Dermis microvascular lymphatic vessel endothelial cell (primary cell): ENCODE measurements around the gene CYB5D1. TPM values are rescaled to one million over a fixed set of nuclear protein-coding genes. Genes with fewer than 3 reads are reported as not detected.
"Not testable (repeated sequence)": the region's sequence is repeated elsewhere in the genome, so short reads cannot be mapped to it uniquely, and the experiment has no call there.

ENCODE experiments used
- DNase-seq, 2 donors: peaks; one replicate each; pipeline versions ENCODE4 v3.0.0 to v3.0.0-alpha.2; 2010; ENCODE audit warnings: low read depth in 2 of 2
- total RNA-seq: library from RNA; depleted of rRNA; stranded (reverse); fragments of >200 nt; gene quantifications from 2 replicates; pipeline ENCODE4 v1.2.1, GENCODE V29; 2014

Gene CYB5D1
- total RNA-seq, 1 donor from 2014 or later: 6.0 TPM

DNA sequence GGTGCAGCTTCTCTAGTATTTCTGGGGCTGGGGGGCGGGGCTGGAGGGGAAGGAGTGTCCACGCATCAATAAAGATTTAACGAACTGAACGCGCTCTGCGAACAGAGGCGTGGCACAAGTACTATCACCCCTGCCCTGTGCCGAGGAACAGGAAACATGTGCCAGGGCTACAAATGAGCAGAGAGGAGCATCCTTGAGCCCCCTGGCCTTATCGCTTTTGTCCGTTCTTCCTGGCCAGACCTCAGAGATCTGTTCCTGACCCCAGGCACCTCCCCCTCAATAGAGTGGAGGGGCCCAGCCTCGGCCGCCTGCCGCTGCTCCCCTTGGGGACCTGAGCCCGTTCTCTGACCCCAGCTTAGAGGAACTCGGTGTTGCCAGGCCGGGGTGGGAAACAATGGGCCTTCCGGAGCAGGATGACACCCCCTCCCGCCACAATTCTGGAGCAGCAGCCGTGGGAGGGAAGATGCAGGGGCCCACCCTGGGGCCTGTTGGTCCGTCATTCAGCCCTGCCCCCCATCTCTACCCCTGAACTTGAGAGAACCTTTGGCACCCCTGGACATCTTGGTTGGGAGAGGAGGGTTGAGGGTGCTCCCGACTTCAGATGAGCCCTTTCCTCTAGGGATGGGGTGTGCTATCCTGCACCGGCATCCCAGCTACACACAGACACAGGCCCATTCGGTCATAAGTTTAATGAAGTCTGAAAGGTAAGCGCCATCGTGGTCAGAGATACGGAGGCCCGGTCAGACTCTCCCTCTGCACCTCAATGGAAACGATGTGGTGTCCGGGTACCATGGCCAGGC, 1.6 kb upstream of the CYB5D1 start:
- DNase-seq: peak; percentile 76 to 85

- peak; percentile 99 for DNase-seq
Observed at GRCh38 chr17:7856811-7857712, 741 bp upstream of the CYB5D1 start, which contains the start of gene NAA38. Gene NAA38 (minus strand): TSS chr17:7857559. CDS start chr17:7857463, 96 bp downstream.

DNA sequence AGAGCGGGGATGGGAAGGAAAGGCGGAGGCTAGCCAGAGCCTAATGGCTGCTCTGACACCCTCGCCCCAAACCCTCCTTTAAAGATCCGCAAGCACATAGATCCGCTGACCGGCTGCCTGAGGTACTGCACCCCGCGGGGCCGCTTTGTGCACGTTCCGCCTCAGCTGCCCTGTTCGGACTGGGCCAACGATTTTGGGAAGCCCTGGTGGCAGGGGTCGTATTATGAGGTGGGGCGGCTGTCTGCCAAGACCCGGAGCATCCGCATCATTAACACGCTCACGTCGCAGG, 663 bp downstream of the CYB5D1 start:
- DNase-seq: peak in 1 of 2 donors; percentile 58

DNA sequence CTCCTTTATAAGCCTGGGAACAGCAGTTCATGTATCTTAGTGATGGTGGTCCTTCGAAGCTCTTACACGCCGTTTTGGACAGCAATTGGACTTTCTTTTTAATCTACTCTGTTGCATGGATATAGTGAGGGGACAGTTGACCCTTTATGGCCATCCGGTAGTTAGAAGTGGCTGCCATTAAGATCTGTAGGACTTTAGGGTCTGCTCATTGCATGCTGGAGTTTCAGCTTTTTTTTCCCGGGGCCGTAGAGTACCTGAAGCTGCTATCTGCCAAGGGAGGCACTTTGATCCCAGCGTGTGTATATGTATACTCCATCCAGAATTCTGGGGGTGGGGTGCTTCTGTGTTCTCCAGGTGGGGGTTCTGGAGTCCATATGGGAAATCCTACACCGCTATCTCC, 1.2 kb downstream of the CYB5D1 start:
- DNase-seq: no peak

GRCh38 chr17:7862692-7863437, 5.1 kb downstream of the CYB5D1 start:
- DNase-seq: peak in 1 of 2 donors; percentile 58

- not testable (repeated sequence) for DNase-seq
Observed at GRCh38 chr17:7864384-7864783, 6.6 kb downstream of the CYB5D1 start.

GRCh38 chr17:7864995-7865650, 7.3 kb downstream of the CYB5D1 start:
- DNase-seq: no peak

GRCh38 chr17:7867881-7868329, 10.1 kb downstream of the CYB5D1 start:
- DNase-seq: no peak

GRCh38 chr17:7873051-7873450, 15.2 kb downstream of the CYB5D1 start:
- DNase-seq: no peak

DNA sequence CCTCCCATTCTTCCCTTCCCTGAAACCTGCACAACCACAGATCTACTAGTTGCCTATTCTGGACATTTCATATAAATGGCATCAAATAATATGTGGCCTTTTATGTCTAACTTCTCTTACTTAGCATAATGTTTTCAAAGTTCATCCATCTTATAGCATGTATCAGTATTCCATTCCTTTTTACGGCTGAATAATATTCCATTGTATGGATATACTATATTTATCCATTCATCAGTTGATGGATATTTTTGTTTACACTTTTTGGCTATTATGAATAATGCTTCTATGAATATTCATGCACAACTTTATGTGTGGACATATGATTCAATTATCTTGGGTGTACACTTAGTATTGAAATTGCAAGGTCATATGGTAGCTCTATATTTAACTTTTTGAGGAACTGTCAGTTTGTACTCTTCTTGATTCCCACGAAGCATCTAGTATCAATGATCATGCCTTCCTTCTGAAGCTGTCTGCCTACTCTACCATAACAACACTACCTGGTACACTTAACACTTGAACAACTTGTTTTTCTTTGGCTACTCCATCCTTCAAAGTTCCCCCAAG, 18.1 kb downstream of the CYB5D1 start:
- DNase-seq: no peak

DNA sequence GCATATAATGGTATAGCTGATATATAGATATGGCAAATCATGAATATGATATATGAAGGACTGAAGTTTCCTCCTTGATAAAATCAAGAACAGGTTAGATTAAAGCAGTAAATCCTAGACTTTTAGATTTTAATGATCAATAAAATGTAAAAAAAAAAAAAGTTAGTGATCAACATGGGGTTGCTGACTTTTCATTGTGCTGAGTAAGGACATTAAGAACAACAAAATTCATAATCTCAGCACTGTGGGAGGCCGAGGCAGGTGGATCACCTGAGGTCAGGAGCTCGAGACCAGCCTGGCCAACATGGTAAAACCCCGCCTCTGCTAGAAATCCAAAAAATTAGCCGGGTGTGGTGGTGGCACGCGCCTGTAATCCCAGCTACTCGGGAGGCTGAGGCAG, 20.4 kb downstream of the CYB5D1 start:
- no peak for DNase-seq

- no peak for DNase-seq
Observed at GRCh38 chr17:7880076-7880868, 22.5 kb downstream of the CYB5D1 start.

DNA sequence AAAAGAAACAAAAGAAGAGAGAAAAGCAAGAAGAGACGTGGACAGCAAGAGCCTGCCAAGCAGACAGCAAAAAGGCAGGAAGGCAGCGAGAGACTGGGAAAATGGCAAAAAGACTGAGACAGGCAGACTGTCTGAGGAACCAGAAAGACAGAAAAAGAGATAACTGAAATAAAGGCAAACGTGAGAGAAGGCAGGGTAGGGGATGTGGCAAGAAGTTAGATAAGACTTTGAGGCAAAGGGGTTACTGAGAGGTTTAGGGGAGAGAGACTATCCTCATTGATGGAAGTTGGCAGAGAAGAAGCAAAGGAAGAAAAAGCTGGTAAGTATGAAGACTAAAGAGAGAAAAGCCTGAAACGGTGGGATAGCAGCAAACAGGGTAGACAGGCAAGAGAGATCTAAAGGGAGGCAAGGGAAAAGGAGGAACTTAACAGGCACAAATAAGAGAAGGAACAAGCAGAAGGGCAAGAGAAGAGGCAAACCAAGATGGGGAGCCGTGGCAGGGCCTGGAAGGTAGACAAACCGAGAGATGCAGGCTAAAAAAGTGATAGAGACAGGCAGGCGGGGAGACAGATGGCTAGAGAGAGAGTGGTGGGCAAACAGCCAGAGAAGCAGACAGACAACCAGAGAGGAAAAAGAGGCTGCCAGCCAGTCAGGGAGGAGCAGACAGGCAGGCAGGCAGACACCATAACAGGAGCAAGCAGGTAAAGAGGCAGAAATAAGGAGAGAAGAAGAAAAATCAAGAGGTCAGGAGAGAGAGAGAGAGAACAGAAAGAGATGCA, 23.7 kb downstream of the CYB5D1 start:
- DNase-seq: peak in 1 of 2 donors; percentile 10

GRCh38 chr17:7882068-7882467, 24.3 kb downstream of the CYB5D1 start:
- DNase-seq: no peak

- DNase-seq: no peak
Observed at GRCh38 chr17:7882629-7883028, 24.8 kb downstream of the CYB5D1 start.

- DNase-seq: peak in 1 of 2 donors; percentile 32
Observed at GRCh38 chr17:7883781-7884386, 26.1 kb downstream of the CYB5D1 start.

GRCh38 chr17:7884581-7885366, 27.0 kb downstream of the CYB5D1 start:
- DNase-seq: peak in 1 of 2 donors; percentile 6
